HG02610 (cell line): ENCODE results near the gene TFCP2L1.
"Not testable (repeated sequence)": the region's sequence is repeated elsewhere in the genome, so short reads cannot be mapped to it uniquely, and the experiment has no call there.

Source experiments
- ATAC-seq: cut with Tn5 transposase; IDR thresholded peaks from one replicate; pipeline ENCODE4 v1.9.1; 2021; ENCODE audit warnings: mild to moderate bottlenecking, moderate library complexity; ENCODE audit not compliant: unreplicated experiment

TFCP2L1 gene

GRCh38 chr2:121284463-121285449, at the start of gene TFCP2L1:
TSS of gene TFCP2L1 (minus strand) at chr2:121285202. CDS start at chr2:121285109, 93 bp downstream.
- ATAC-seq = no peak

- peak; percentile 95 for ATAC-seq
Measured at GRCh38 chr2:121333834-121334558, 49.0 kb upstream of the TFCP2L1 start.

GRCh38 chr2:121333231-121333630, 48.2 kb upstream of the TFCP2L1 start:
- ATAC-seq = no peak

- ATAC-seq = not testable (repeated sequence)
Measured at GRCh38 chr2:121331324-121331723, 46.3 kb upstream of the TFCP2L1 start.

GRCh38 chr2:121330921-121331320, 45.9 kb upstream of the TFCP2L1 start:
- no peak for ATAC-seq

- ATAC-seq = no peak
Measured at GRCh38 chr2:121329786-121330185, 44.8 kb upstream of the TFCP2L1 start.

GRCh38 chr2:121326628-121327027, 41.6 kb upstream of the TFCP2L1 start:
- no peak for ATAC-seq

- no peak for ATAC-seq
Measured at GRCh38 chr2:121324601-121325000, 39.6 kb upstream of the TFCP2L1 start.

- ATAC-seq = no peak
Measured at GRCh38 chr2:121321476-121321875, 36.5 kb upstream of the TFCP2L1 start.

GRCh38 chr2:121319941-121320340, 34.9 kb upstream of the TFCP2L1 start:
- no peak for ATAC-seq

- ATAC-seq = no peak
Measured at GRCh38 chr2:121316986-121317385, 32.0 kb upstream of the TFCP2L1 start.

- ATAC-seq = not testable (repeated sequence)
Measured at GRCh38 chr2:121313701-121314100, 28.7 kb upstream of the TFCP2L1 start.

- peak; percentile 83 for ATAC-seq
Measured at GRCh38 chr2:121309801-121310200, 24.8 kb upstream of the TFCP2L1 start.

GRCh38 chr2:121309323-121309722, 24.3 kb upstream of the TFCP2L1 start:
- no peak for ATAC-seq

- no peak for ATAC-seq
Measured at GRCh38 chr2:121307048-121307447, 22.0 kb upstream of the TFCP2L1 start.

- ATAC-seq = no peak
Measured at GRCh38 chr2:121304941-121305340, 19.9 kb upstream of the TFCP2L1 start.

GRCh38 chr2:121303531-121304263, 18.7 kb upstream of the TFCP2L1 start:
- no peak for ATAC-seq

GRCh38 chr2:121301190-121301589, 16.2 kb upstream of the TFCP2L1 start:
- ATAC-seq = not testable (repeated sequence)

GRCh38 chr2:121298476-121298875, 13.5 kb upstream of the TFCP2L1 start:
- ATAC-seq = no peak

GRCh38 chr2:121297866-121298265, 12.9 kb upstream of the TFCP2L1 start:
- not testable (repeated sequence) for ATAC-seq

- ATAC-seq = no peak
Measured at GRCh38 chr2:121297217-121297830, 12.3 kb upstream of the TFCP2L1 start.
